Epithelial cell of esophagus (primary cell): ENCODE data around the gene PCCB.
"Not testable (repeated sequence)": the region's sequence is repeated elsewhere in the genome, so short reads cannot be mapped to it uniquely, and the experiment has no call there.

Experiments used
- DNase-seq: peaks from one replicate; pipeline ENCODE4 v3.0.0; 2010; ENCODE audit warnings: low read depth
- H3K4me3 ChIP-seq: 2 replicates; pipeline ENCODE4 v1.5.1; 2011; ENCODE audit warnings: mild to moderate bottlenecking, low read length, control low read depth
- TF ChIP-seq, protein P1 (sequence below): IDR thresholded peaks from 2 replicates; pipeline ENCODE4 v1.5.1; 2011; ENCODE audit warnings: low read depth, mild to moderate bottlenecking, low read length, control low read depth, inconsistent platforms; ENCODE audit not compliant: insufficient read depth; ENCODE audit errors: missing control alignments

Gene PCCB

GRCh38 chr3:136250059-136250902 lies at the start of gene PCCB:
PCCB (plus strand) TSS chr3:136250340; CDS start chr3:136250376, 36 bp downstream.
- peak; percentile 98 for DNase-seq
- H3K4me3 ChIP-seq = peak within 1 kb of the TSS; percentile 69
- TF ChIP-seq, protein P1, sequence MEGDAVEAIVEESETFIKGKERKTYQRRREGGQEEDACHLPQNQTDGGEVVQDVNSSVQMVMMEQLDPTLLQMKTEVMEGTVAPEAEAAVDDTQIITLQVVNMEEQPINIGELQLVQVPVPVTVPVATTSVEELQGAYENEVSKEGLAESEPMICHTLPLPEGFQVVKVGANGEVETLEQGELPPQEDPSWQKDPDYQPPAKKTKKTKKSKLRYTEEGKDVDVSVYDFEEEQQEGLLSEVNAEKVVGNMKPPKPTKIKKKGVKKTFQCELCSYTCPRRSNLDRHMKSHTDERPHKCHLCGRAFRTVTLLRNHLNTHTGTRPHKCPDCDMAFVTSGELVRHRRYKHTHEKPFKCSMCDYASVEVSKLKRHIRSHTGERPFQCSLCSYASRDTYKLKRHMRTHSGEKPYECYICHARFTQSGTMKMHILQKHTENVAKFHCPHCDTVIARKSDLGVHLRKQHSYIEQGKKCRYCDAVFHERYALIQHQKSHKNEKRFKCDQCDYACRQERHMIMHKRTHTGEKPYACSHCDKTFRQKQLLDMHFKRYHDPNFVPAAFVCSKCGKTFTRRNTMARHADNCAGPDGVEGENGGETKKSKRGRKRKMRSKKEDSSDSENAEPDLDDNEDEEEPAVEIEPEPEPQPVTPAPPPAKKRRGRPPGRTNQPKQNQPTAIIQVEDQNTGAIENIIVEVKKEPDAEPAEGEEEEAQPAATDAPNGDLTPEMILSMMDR = peak; percentile 62

GRCh38 chr3:136207489-136208115 lies 42.5 kb upstream of the PCCB start:
- DNase-seq = no peak
- H3K4me3 ChIP-seq = no peak overlapping the region
- TF ChIP-seq, protein P1 = no peak

GRCh38 chr3:136209921-136210320 lies 40.2 kb upstream of the PCCB start:
- TF ChIP-seq, protein P1 = no peak
- H3K4me3 ChIP-seq = no peak overlapping the region
- DNase-seq = no peak

DNA sequence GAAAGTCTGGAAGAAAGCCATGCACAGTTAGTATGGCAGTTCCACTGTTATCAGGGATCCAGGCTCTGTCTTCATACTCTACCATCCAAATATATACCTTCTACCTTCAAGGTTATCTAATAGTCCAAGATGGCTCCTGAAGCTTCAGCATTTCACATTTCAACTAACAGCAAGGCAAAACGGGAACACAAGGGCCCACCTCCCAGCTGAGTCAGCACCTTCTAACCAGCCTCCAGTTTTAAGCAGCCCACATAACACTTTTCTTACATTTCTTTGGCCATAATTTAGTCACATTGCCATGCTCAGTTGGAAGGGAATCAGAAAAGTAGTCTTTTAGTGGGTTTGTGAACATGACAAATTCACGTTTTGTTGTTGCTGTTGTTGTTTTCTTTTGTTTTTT lies 38.6 kb upstream of the PCCB start:
- TF ChIP-seq, protein P1 = no peak
- DNase-seq = no peak
- H3K4me3 ChIP-seq = no peak overlapping the region

DNA sequence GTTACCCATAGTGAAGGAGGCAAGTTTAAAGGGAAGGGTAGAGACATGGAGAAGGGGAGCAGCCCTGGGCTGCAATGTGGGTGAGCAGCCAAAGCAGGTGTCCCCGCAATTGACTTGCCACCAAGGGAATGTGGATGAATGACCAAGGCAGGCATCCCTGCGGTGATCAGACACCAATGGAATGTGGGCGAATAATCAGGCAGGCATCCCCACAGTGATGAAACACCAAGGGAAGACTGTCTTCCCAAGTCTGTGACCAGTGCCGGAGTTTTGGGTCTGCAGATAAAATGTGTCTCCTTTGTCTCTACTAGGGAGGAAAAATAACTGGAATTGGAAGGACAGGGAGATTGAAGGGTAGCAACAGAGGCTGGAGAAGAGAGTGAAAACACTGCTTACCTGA lies 27.4 kb upstream of the PCCB start:
- H3K4me3 ChIP-seq = not testable (repeated sequence)
- DNase-seq = peak; percentile 39

GRCh38 chr3:136232413-136232812 lies 17.7 kb upstream of the PCCB start:
- TF ChIP-seq, protein P1 = no peak
- DNase-seq = no peak
- no peak overlapping the region for H3K4me3 ChIP-seq

DNA sequence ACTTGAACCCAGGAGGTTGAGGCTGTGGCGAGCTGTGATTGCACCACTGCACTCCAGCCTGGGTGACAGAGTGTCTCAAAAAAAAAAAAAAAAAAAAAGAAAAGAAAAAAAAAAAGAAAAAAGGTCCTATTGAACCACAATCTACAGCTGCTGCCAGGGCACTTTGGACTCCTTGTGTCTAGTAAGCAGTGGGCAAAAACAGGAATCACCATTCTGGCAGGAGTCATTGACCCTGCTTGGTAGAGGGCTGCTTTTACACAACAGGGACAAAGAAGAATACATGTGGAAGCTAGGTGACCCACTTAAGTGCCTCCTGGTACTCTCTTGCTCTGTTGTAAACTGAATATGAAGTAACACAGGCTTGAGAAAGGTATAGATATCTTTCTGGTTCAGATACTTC lies 14.6 kb upstream of the PCCB start:
- TF ChIP-seq, protein P1 = no peak
- DNase-seq = no peak

More for the DNA sequence above, 14.6 kb upstream of the PCCB start:
- H3K4me3 ChIP-seq = no peak overlapping the region
